ENCODE measurements around the gene SDK1. TPM values are rescaled to one million over a fixed set of nuclear protein-coding genes. Genes with fewer than 3 reads are reported as not detected.

SDK1 gene
- total RNA-seq, 4 donors from 2014 or later: 1.3 to 5.0 (median 2.0) TPM

GRCh38 chr7:4209966-4210365, 908.9 kb downstream of the SDK1 start:
- TF ChIP-seq CTCF (IDR thresholded peaks at IDR 0.05): no peak
- no peak for TF ChIP-seq POLR2A (IDR thresholded peaks at IDR 0.05)
- intact Hi-C loops (cut with DNase I): loop anchor here (10.0 kb wide), 1 partner anchor 55 kb away; no protein-coding TSS in a partner anchor
- Histone ChIP-seq H3K27ac (no peak overlapping the region), H3K36me3 (no peaks in the 10 kb centered on the region), H3K9me3 (no peaks in the 10 kb centered on the region), H3K4me1 (no peaks in the 10 kb centered on the region), H3K27me3 (no peaks in the 10 kb centered on the region), H3K4me3 (replicated peaks in 1 of 3) (no peak overlapping the region)
- WGBS, 2 donors: 95 to 96% methylated on average over 13 to 17 of the region's 20 CpGs
- DNase-seq: no peak

GRCh38 chr7:4210821-4211220, 909.8 kb downstream of the SDK1 start:
- H3K4me3 ChIP-seq (replicated peaks in 1 of 3): no peak overlapping the region
- no peak for DNase-seq
- H3K36me3 ChIP-seq: no peaks in the 10 kb centered on the region
- no peaks in the 10 kb centered on the region for H3K4me1 ChIP-seq
- intact Hi-C loops (cut with DNase I): no loop called here
- WGBS, 2 donors: 88% methylated on average over 13 of the region's 13 CpGs
- H3K27ac ChIP-seq: no peak overlapping the region
- no peaks in the 10 kb centered on the region for H3K9me3 ChIP-seq
- H3K27me3 ChIP-seq: no peaks in the 10 kb centered on the region
- no peak for TF ChIP-seq POLR2A (IDR thresholded peaks at IDR 0.05)
- no peak for TF ChIP-seq CTCF (IDR thresholded peaks at IDR 0.05)

GRCh38 chr7:4211261-4211660, 910.2 kb downstream of the SDK1 start:
- H3K9me3 ChIP-seq: no peaks in the 10 kb centered on the region
- TF ChIP-seq POLR2A (IDR thresholded peaks at IDR 0.05) (no peak), CTCF (IDR thresholded peaks at IDR 0.05) (no peak)
- DNase-seq: no peak
- H3K27ac ChIP-seq: no peak overlapping the region
- intact Hi-C loops (cut with DNase I): no loop called here
- H3K4me1 ChIP-seq: no peaks in the 10 kb centered on the region
- no peaks in the 10 kb centered on the region for H3K36me3 ChIP-seq
- no peak overlapping the region for H3K4me3 ChIP-seq (replicated peaks in 1 of 3)
- 85 to 87% methylated on average over 11 of the region's 11 CpGs for WGBS, 2 donors
- no peaks in the 10 kb centered on the region for H3K27me3 ChIP-seq

GRCh38 chr7:4212376-4212775, 911.3 kb downstream of the SDK1 start:
- WGBS, 2 donors: 82 to 90% methylated on average over 12 of the region's 12 CpGs

More at GRCh38 chr7:4212376-4212775, 911.3 kb downstream of the SDK1 start:
- Histone ChIP-seq H3K9me3 (no peaks in the 10 kb centered on the region), H3K27ac (no peak overlapping the region), H3K27me3 (no peaks in the 10 kb centered on the region), H3K36me3 (no peaks in the 10 kb centered on the region), H3K4me1 (no peaks in the 10 kb centered on the region), H3K4me3 (replicated peaks in 1 of 3) (no peak overlapping the region)
- TF ChIP-seq POLR2A (IDR thresholded peaks at IDR 0.05) (no peak), CTCF (IDR thresholded peaks at IDR 0.05) (no peak)
- DNase-seq: no peak
- intact Hi-C loops (cut with DNase I): no loop called here
